ENCODE measurements around the gene RGL1.

The RGL1 gene

GRCh38 chr1:183918589-183918988 lies 113.7 kb downstream of the RGL1 start:
- Histone ChIP-seq H3K4me1 (ENCODE audit: control extremely low read depth in 1 of 4, control insufficient read depth in 4 of 4, insufficient read depth in 4 of 4, low read length in 3 of 4) (peaks cover 10 to 18% (median 14%) of the 10 kb centered on the region in 4 experiments), H3K27me3 (replicated peaks in 2 of 5; ENCODE audit: control insufficient read depth in 4 of 5, insufficient read depth in 5 of 5, low read length in 4 of 5) (peaks cover 0 to 2% (median 0%) of the 10 kb centered on the region in 5 experiments), H3K4me3 (ENCODE audit: control insufficient read depth in 1 of 7, extremely low read depth in 1 of 7, insufficient read depth in 4 of 7, low read depth in 2 of 7, low read length in 6 of 7) (no peak overlapping the region), H3K9me3 (ENCODE audit: control extremely low read depth in 1 of 5, control insufficient read depth in 4 of 5, insufficient read depth in 2 of 5, low read depth in 1 of 5, low read length in 4 of 5) (no peaks in the 10 kb centered on the region), H3K36me3 (ENCODE audit: control insufficient read depth in 4 of 4, insufficient read depth in 4 of 4, low read length in 3 of 4) (no peaks in the 10 kb centered on the region), H3K27ac (ENCODE audit: insufficient read depth in 1 of 2, low read depth in 1 of 2, low read length in 2 of 2, poor library complexity in 1 of 2, severe bottlenecking in 2 of 2) (no peak overlapping the region)
- ChIA-PET POLR2A (no interaction called here), CTCF (interaction anchor here (4.1 kb wide), 1 partner anchor 263 kb away, joined by 21 read pairs; no protein-coding TSS in a partner anchor)
- no peak for DNase-seq
- WGBS (ENCODE audit: insufficient coverage) = 100% methylated on average over 1 of the region's 6 CpGs

GRCh38 chr1:183920651-183921050 lies 115.7 kb downstream of the RGL1 start:
- H3K4me3 ChIP-seq (ENCODE audit: control insufficient read depth in 1 of 7, extremely low read depth in 1 of 7, insufficient read depth in 4 of 7, low read depth in 2 of 7, low read length in 6 of 7) = no peak overlapping the region
- DNase-seq = no peak
- H3K36me3 ChIP-seq (ENCODE audit: control insufficient read depth in 4 of 4, insufficient read depth in 4 of 4, low read length in 3 of 4) = no peaks in the 10 kb centered on the region
- H3K4me1 ChIP-seq (ENCODE audit: control extremely low read depth in 1 of 4, control insufficient read depth in 4 of 4, insufficient read depth in 4 of 4, low read length in 3 of 4) = peaks cover 2 to 3% (median 3%) of the 10 kb centered on the region in 4 experiments
- ChIA-PET POLR2A (no interaction called here), CTCF (interaction anchor here (1.4 to 4.1 kb wide), 3 partner anchors 12 to 265 kb away, joined by 3 to 21 read pairs (median 4); no protein-coding TSS in a partner anchor)
- H3K27ac ChIP-seq (ENCODE audit: insufficient read depth in 1 of 2, low read depth in 1 of 2, low read length in 2 of 2, poor library complexity in 1 of 2, severe bottlenecking in 2 of 2) = no peak overlapping the region
- no peaks in the 10 kb centered on the region for H3K9me3 ChIP-seq (ENCODE audit: control extremely low read depth in 1 of 5, control insufficient read depth in 4 of 5, insufficient read depth in 2 of 5, low read depth in 1 of 5, low read length in 4 of 5)
- 89% methylated on average over 1 of the region's 3 CpGs for WGBS (ENCODE audit: insufficient coverage)
- H3K27me3 ChIP-seq (replicated peaks in 2 of 5; ENCODE audit: control insufficient read depth in 4 of 5, insufficient read depth in 5 of 5, low read length in 4 of 5) = no peaks in the 10 kb centered on the region

- no peak for DNase-seq
- Histone ChIP-seq H3K27ac (ENCODE audit: insufficient read depth in 1 of 2, low read depth in 1 of 2, low read length in 2 of 2, poor library complexity in 1 of 2, severe bottlenecking in 2 of 2) (no peak overlapping the region), H3K9me3 (ENCODE audit: control extremely low read depth in 1 of 5, control insufficient read depth in 4 of 5, insufficient read depth in 2 of 5, low read depth in 1 of 5, low read length in 4 of 5) (no peaks in the 10 kb centered on the region), H3K36me3 (ENCODE audit: control insufficient read depth in 4 of 4, insufficient read depth in 4 of 4, low read length in 3 of 4) (no peaks in the 10 kb centered on the region), H3K27me3 (replicated peaks in 2 of 5; ENCODE audit: control insufficient read depth in 4 of 5, insufficient read depth in 5 of 5, low read length in 4 of 5) (no peaks in the 10 kb centered on the region), H3K4me1 (ENCODE audit: control extremely low read depth in 1 of 4, control insufficient read depth in 4 of 4, insufficient read depth in 4 of 4, low read length in 3 of 4) (no peaks in the 10 kb centered on the region), H3K4me3 (ENCODE audit: control insufficient read depth in 1 of 7, extremely low read depth in 1 of 7, insufficient read depth in 4 of 7, low read depth in 2 of 7, low read length in 6 of 7) (no peak overlapping the region)
- 96% methylated on average over 15 of the region's 15 CpGs for WGBS (ENCODE audit: insufficient coverage)
- ChIA-PET POLR2A (no interaction called here), CTCF (interaction anchor here (1.1 to 4.1 kb wide), 2 partner anchors 237 to 267 kb away, joined by 4 to 21 read pairs; no protein-coding TSS in a partner anchor)
Measured at GRCh38 chr1:183922197-183922596, 117.3 kb downstream of the RGL1 start.

GRCh38 chr1:183925947-183926346 lies 121.0 kb downstream of the RGL1 start:
- H3K36me3 ChIP-seq (ENCODE audit: control insufficient read depth in 4 of 4, insufficient read depth in 4 of 4, low read length in 3 of 4) = no peaks in the 10 kb centered on the region
- no peaks in the 10 kb centered on the region for H3K4me1 ChIP-seq (ENCODE audit: control extremely low read depth in 1 of 4, control insufficient read depth in 4 of 4, insufficient read depth in 4 of 4, low read length in 3 of 4)
- ChIA-PET CTCF (no interaction called here), POLR2A (no interaction called here)
- H3K4me3 ChIP-seq (ENCODE audit: control insufficient read depth in 1 of 7, extremely low read depth in 1 of 7, insufficient read depth in 4 of 7, low read depth in 2 of 7, low read length in 6 of 7) = no peak overlapping the region
- no peak for DNase-seq
- no peak overlapping the region for H3K27ac ChIP-seq (ENCODE audit: insufficient read depth in 1 of 2, low read depth in 1 of 2, low read length in 2 of 2, poor library complexity in 1 of 2, severe bottlenecking in 2 of 2)
- WGBS (ENCODE audit: insufficient coverage) = 98% methylated on average over 8 of the region's 8 CpGs
- no peaks in the 10 kb centered on the region for H3K27me3 ChIP-seq (replicated peaks in 2 of 5; ENCODE audit: control insufficient read depth in 4 of 5, insufficient read depth in 5 of 5, low read length in 4 of 5)
- no peaks in the 10 kb centered on the region for H3K9me3 ChIP-seq (ENCODE audit: control extremely low read depth in 1 of 5, control insufficient read depth in 4 of 5, insufficient read depth in 2 of 5, low read depth in 1 of 5, low read length in 4 of 5)

GRCh38 chr1:183926983-183927382 lies 122.1 kb downstream of the RGL1 start:
- POLR2A ChIA-PET = no interaction called here
- Histone ChIP-seq H3K4me3 (ENCODE audit: control insufficient read depth in 1 of 7, extremely low read depth in 1 of 7, insufficient read depth in 4 of 7, low read depth in 2 of 7, low read length in 6 of 7) (no peak overlapping the region), H3K27ac (ENCODE audit: insufficient read depth in 1 of 2, low read depth in 1 of 2, low read length in 2 of 2, poor library complexity in 1 of 2, severe bottlenecking in 2 of 2) (no peak overlapping the region), H3K36me3 (ENCODE audit: control insufficient read depth in 4 of 4, insufficient read depth in 4 of 4, low read length in 3 of 4) (no peaks in the 10 kb centered on the region), H3K4me1 (ENCODE audit: control extremely low read depth in 1 of 4, control insufficient read depth in 4 of 4, insufficient read depth in 4 of 4, low read length in 3 of 4) (no peaks in the 10 kb centered on the region), H3K27me3 (replicated peaks in 2 of 5; ENCODE audit: control insufficient read depth in 4 of 5, insufficient read depth in 5 of 5, low read length in 4 of 5) (no peaks in the 10 kb centered on the region), H3K9me3 (ENCODE audit: control extremely low read depth in 1 of 5, control insufficient read depth in 4 of 5, insufficient read depth in 2 of 5, low read depth in 1 of 5, low read length in 4 of 5) (no peaks in the 10 kb centered on the region)
- CTCF ChIA-PET = interaction anchor here (3.8 kb wide), 1 partner anchor 11 kb away, joined by 19 read pairs; no protein-coding TSS in a partner anchor
- no peak for DNase-seq
- WGBS (ENCODE audit: insufficient coverage) = 96% methylated on average over 4 of the region's 5 CpGs

- Histone ChIP-seq H3K4me1 (ENCODE audit: control extremely low read depth in 1 of 4, control insufficient read depth in 4 of 4, insufficient read depth in 4 of 4, low read length in 3 of 4) (peaks cover 0 to 8% (median 1%) of the 10 kb centered on the region in 4 experiments), H3K36me3 (ENCODE audit: control insufficient read depth in 4 of 4, insufficient read depth in 4 of 4, low read length in 3 of 4) (no peaks in the 10 kb centered on the region), H3K27ac (ENCODE audit: insufficient read depth in 1 of 2, low read depth in 1 of 2, low read length in 2 of 2, poor library complexity in 1 of 2, severe bottlenecking in 2 of 2) (no peak overlapping the region), H3K4me3 (ENCODE audit: control insufficient read depth in 1 of 7, extremely low read depth in 1 of 7, insufficient read depth in 4 of 7, low read depth in 2 of 7, low read length in 6 of 7) (no peak overlapping the region), H3K27me3 (replicated peaks in 2 of 5; ENCODE audit: control insufficient read depth in 4 of 5, insufficient read depth in 5 of 5, low read length in 4 of 5) (no peaks in the 10 kb centered on the region), H3K9me3 (ENCODE audit: control extremely low read depth in 1 of 5, control insufficient read depth in 4 of 5, insufficient read depth in 2 of 5, low read depth in 1 of 5, low read length in 4 of 5) (no peaks in the 10 kb centered on the region)
- ChIA-PET CTCF (interaction anchor here (0.9 kb wide), 1 partner anchor 16 kb away, joined by 3 read pairs; no protein-coding TSS in a partner anchor), POLR2A (no interaction called here)
- 100% methylated on average over 1 of the region's 2 CpGs for WGBS (ENCODE audit: insufficient coverage)
- DNase-seq = no peak
Measured at GRCh38 chr1:183931646-183932271, 126.8 kb downstream of the RGL1 start.

- ChIA-PET CTCF (interaction anchor here (1.0 kb wide), 1 partner anchor 11 kb away, joined by 3 read pairs; no protein-coding TSS in a partner anchor), POLR2A (no interaction called here)
- DNase-seq = no peak
- H3K27ac ChIP-seq (ENCODE audit: insufficient read depth in 1 of 2, low read depth in 1 of 2, low read length in 2 of 2, poor library complexity in 1 of 2, severe bottlenecking in 2 of 2) = no peak overlapping the region
- H3K4me1 ChIP-seq (ENCODE audit: control extremely low read depth in 1 of 4, control insufficient read depth in 4 of 4, insufficient read depth in 4 of 4, low read length in 3 of 4) = peaks cover 0 to 9% (median 1%) of the 10 kb centered on the region in 4 experiments
- no peaks in the 10 kb centered on the region for H3K36me3 ChIP-seq (ENCODE audit: control insufficient read depth in 4 of 4, insufficient read depth in 4 of 4, low read length in 3 of 4)
- H3K4me3 ChIP-seq (ENCODE audit: control insufficient read depth in 1 of 7, extremely low read depth in 1 of 7, insufficient read depth in 4 of 7, low read depth in 2 of 7, low read length in 6 of 7) = no peak overlapping the region
- 96% methylated on average over 14 of the region's 15 CpGs for WGBS (ENCODE audit: insufficient coverage)
- no peaks in the 10 kb centered on the region for H3K9me3 ChIP-seq (ENCODE audit: control extremely low read depth in 1 of 5, control insufficient read depth in 4 of 5, insufficient read depth in 2 of 5, low read depth in 1 of 5, low read length in 4 of 5)
- no peaks in the 10 kb centered on the region for H3K27me3 ChIP-seq (replicated peaks in 2 of 5; ENCODE audit: control insufficient read depth in 4 of 5, insufficient read depth in 5 of 5, low read length in 4 of 5)
Measured at GRCh38 chr1:183932412-183932811, 127.5 kb downstream of the RGL1 start.

Measured in common myeloid progenitor, CD34-positive (primary cell).